Renal pelvis (tissue), 12 donors: ENCODE measurements around the gene RUBCN. TPM values are rescaled to one million over a fixed set of nuclear protein-coding genes. Genes with fewer than 3 reads are reported as not detected.

Experiments used
- DNase-seq: peaks from one replicate; pipeline ENCODE4 v3.0.0-alpha.2; 2013
- long read RNA-seq, 16 experiments: transcript quantifications; one replicate each; lab custom pipeline, GENCODE V29; 2026
- polyA plus RNA-seq, 3 donors: library from polyadenylated mRNA; unstranded; fragments of 120-200 nt; gene quantifications; one replicate each; pipeline ENCODE4 v1.2.1, GENCODE V29; 2013; ENCODE audit not compliant: insufficient read length in 3 of 3

RUBCN gene
- 10 to 100 TPM; 10.1 to 16.4 (median 14.4) TPM for polyA plus RNA-seq
- long read RNA-seq, donor 1, partial matches to known transcripts: 0 of 1 reads
- long read RNA-seq, donor 1, other reads (novel, unspliced or antisense): 0 of 1 reads
- long read RNA-seq, donor 2, partial matches to known transcripts: 0 of 1 reads
- long read RNA-seq, donor 2, other reads (novel, unspliced or antisense): 0 of 1 reads
- long read RNA-seq, donor 3, partial matches to known transcripts: 0 of 3 reads
- long read RNA-seq, donor 3, other reads (novel, unspliced or antisense): 0 of 3 reads
- long read RNA-seq, donor 4, partial matches to known transcripts: 0 of 1 reads
- long read RNA-seq, donor 4, other reads (novel, unspliced or antisense): 0 of 1 reads
- long read RNA-seq, donor 5, partial matches to known transcripts: 23 of 38 reads
- long read RNA-seq, donor 5, other reads (novel, unspliced or antisense): 15 of 38 reads
- long read RNA-seq, donor 6, partial matches to known transcripts: 0 of 3 reads
- long read RNA-seq, donor 6, other reads (novel, unspliced or antisense): 0 of 3 reads
- long read RNA-seq, donor 7, partial matches to known transcripts: 50 of 87 reads
- long read RNA-seq, donor 7, other reads (novel, unspliced or antisense): 35 of 87 reads
- long read RNA-seq, donor 8: 0 reads
- long read RNA-seq, donor 9: 0 reads
- long read RNA-seq, donor 10, partial matches to known transcripts: 0 of 1 reads
- long read RNA-seq, donor 10, other reads (novel, unspliced or antisense): 0 of 1 reads
- long read RNA-seq, donor 11, partial matches to known transcripts: 0 of 1 reads
- long read RNA-seq, donor 11, other reads (novel, unspliced or antisense): 0 of 1 reads
- long read RNA-seq, donor 12, partial matches to known transcripts: 0 of 5 reads
- long read RNA-seq, donor 12, other reads (novel, unspliced or antisense): 0 of 5 reads
- long read RNA-seq, donor 13, partial matches to known transcripts: 60 of 60 reads
- long read RNA-seq, donor 13, other reads (novel, unspliced or antisense): 0 of 60 reads
- long read RNA-seq, donor 14: 0 reads
- long read RNA-seq, donor 15: 0 reads
- long read RNA-seq, donor 16: 0 reads

DNA sequence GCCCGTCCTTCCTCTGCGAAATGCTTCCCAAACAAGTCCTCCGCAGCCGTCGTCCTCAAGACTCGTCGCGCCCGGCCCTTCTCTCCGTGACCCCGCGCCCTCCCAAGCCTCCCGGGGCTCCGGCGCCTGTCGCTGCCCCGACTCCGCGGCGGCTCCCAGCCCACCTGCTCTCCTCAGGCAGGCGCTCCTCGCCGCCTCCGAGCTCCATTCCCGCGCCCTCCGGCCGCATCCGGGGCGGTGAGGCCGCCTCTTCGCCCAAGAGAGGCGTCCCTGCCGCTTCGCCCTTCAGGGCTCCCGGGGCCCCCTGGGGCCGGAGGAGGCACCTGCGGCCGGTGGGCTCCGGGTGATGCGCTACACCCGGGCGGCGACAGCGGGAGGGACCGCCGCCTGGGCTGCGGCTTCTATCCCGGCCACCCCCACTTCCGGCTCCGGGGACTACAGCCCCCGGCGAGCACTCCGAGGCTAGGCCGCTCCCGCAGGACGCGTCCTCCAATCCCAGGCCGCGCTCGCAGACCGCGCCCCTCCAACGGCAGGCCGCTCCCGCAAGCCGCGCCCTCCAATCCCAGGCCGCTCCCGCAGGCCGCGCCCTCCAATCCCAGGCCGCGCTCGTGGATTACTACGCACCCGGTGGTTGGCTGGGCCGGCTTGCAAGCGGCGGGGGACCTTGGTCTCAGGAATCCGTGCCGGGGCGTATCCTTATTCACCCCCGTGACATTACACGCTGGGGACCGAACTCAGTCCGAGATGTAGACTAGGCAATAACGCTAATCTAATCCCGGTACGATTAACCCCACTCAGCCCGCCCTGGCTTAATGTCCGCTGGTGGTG, at the start of gene RUBCN:
Gene RUBCN (minus strand): TSS at position 414 of the 828 bp plus-strand sequence. CDS start 185 bp downstream, at position 229.
- peak; percentile 95 for DNase-seq

DNA sequence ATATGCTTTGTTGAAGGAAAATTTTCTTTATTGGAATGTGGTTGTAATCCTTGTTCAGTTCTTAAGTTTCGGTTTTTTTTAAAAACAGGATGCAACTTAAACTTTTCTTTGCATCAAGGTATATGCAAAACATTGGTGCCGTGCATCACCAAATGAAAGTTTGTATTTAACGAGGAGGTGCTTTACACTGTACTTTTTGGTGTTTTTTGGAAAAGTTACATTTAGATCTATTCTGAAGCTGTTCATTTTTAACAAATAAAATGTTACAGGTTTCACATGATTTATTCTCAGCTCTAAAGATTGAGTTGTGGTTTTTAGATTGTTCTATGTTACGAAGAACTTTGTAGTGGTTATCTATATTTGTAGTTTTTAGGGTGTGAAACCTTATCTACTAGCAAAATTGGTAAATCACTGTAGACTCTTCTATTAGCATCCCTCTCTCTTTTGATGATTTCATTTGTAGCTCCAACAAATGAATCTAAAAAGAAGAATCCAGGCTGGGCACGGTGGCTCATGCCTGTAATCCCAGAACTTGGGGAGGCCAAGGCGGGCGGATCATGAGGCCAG, 47.4 kb upstream of the RUBCN start:
- no peak for DNase-seq

DNA sequence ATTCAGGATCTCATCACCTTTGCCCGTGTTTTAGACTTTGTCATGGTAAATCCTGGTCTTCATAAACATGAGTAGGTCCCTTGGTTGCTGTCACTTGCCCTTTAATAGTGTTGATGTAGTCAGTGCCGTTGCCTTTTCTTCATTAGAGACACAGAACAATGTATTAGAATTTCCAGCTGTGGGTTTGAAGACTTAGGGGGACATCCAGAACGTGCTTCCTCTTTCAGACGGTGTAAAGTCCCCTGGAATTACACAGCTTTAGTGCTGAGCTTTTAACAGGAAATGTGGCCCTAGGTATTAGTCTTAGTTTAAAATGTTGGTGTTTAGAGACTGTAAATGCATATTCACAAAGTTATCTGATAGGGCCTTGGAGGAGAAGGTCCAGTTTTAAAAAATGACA, 45.5 kb upstream of the RUBCN start:
- no peak for DNase-seq

DNA sequence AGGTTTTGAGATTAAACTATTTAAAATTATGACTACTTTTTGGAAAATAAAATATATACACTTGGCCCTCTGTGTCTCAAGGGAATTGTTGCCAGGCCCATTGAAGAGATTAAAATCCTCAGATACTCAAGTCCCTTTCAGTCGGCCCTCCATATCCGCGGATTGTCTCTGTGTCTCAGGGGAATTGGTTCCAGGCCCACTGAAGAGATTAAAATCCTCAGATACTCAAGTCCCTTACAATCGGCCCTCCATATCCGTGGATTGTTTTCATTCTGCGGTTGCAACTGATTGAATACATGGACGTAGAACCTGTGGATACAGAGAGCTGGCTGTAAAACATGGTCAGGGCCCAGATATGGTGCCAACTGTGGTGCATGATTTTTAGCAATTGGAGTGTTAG, 38.6 kb upstream of the RUBCN start:
- no peak for DNase-seq

DNA sequence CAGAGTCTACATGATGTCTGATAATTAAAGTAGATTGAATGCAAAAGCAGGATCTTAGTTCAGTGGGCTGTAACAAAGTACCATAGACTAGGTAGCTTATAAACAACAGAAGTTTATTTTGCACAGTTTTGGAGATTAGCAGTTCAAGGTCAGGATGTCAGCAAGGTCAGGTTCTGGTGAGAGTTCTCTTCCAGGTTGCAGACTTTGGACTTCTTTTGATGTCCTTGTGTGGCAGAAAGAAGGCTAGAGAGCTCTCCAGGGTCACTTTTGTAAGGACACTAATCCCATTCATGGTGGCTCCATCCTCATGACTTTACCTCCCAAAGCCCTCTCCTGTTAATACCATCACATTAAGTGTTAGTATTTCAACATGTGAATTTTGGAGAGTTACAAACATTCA, 25.1 kb upstream of the RUBCN start:
- no peak for DNase-seq

DNA sequence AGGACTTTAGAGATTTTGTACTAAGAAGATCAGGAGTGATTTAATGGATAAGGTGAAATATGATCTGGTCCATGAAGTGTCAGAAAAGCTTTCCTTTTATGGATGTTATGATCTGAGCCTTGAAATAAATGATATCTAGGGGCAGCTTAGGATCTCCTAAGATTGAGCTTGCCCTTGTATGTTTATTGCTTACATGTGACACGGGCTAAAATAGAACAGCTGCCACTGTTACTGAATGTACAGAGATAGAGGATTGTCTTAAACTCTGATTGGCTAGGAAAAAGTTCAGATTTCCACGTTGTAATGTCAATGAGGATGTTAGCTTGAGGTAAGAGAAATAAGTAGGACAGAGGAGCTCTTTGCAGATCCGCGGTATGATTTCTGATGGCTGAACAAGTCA, 21.8 kb upstream of the RUBCN start:
- DNase-seq: no peak

DNA sequence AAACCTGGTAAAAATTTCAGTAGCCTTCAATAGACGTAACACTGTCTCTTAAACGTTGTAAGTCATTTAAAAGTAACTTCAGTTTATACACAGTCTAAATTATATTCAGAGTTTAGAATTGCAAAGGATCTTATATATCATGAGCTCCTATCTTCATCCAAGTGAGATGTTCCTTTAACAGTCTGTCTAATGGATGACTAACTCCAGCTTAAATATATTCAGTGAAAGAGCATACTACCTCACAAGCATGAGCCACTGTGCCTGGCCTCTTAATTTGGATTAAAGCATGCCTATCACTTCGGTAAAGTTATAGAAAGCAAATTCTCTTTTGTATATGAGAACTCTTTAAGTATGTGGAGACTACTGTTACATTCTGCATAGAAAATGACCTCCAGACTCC, 20.0 kb upstream of the RUBCN start:
- no peak for DNase-seq

DNA sequence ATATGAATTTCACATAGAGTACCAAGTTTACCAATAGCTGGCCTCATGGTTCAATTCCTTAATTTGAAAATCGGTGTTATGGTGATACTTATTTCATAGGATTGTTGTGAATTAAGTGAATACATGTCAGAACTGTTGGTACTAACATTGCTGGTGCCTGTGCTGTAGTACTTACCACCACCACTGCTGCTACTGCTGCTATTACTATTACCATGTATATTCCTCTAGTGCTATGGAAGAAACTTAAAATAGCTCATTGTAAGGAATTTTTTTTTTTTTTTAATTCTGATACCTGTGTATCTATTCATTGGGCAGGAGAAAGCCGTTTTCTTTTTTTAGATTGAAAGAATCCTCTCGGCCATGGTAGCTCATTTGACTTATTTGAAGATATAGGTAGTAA, 16.6 kb upstream of the RUBCN start:
- no peak for DNase-seq

DNA sequence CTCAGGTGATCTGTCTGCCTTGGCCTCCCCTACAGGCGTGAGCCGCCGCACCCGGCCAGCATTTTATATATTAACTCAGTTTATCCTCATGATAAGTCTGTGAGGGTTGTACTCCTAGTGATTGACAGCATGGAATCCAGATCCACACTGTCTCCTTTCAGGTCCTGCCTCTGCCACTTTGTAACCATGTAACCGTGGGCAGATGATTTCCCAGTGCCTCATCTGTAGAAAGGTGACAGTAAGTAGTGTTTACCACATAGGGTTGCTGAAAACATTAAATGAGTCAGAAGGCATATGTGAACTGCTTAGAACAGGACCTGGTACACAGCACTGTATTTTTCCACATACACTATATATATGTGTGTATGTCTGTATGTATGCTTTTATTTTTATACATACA, 15.4 kb upstream of the RUBCN start:
- no peak for DNase-seq

DNA sequence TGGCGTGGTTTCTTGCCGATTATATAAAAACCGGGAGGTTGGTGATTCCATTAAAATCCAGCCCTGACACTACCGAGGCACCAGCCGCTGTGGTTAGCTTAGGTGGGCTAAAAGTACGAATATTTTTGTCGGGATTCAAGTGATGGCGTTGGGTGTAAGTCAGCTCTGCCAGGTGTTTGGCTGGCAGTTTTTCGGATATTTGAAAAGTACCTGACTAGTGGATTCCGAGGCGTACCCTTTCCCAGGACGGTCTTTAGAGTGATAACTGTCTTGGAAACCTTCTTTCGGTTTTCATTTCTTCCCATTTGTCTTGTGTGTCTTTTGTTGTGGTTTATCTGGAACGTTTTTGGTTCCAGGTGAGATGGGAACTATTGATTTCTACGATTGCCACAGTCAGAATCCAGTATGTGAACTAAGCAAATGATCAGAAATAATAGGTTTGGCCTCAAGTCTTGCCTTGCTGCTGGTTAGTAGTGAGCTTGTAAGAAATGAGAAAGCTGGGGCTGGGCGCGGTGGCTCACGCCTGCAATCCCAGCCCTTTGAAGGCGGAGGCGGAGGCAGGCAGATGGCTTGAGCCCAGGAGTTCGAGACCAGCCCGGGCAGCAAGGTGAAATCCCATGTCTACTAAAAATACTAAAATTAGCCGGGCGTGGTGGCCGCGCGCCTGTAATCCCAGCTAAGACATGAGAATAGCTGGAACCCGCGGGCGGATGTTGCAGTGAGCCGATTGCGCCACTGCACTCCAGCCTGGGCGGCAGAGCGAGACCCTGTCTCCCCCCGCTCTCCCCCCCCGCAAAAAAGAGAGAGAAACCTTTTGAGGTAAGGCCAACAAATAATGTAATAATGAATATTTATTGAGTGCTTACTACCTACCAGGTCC, 14.4 kb upstream of the RUBCN start:
- DNase-seq: no peak

DNA sequence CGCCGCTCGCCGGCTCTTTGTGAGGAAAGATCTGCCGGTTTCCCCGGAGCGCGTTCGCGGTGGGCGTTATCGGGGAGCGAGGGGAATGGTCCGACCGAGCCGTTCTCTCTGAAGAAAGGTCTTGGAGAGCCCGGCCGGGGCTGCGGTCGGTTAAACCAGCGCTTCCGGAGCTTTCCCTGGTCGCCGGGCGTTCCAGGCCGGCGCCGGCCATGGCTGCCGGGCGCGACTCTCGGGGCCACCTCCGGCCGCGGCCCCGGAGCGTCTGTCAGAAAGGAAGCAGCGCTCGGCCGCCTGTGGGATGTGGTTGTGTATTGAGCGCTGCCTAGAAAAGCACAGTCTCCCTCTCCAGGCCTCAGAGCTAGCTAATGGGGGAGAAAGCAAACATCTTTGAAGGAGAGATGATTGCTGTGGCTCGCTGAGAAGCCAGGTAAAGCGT, 13.7 kb upstream of the RUBCN start:
- peak; percentile 65 for DNase-seq

DNA sequence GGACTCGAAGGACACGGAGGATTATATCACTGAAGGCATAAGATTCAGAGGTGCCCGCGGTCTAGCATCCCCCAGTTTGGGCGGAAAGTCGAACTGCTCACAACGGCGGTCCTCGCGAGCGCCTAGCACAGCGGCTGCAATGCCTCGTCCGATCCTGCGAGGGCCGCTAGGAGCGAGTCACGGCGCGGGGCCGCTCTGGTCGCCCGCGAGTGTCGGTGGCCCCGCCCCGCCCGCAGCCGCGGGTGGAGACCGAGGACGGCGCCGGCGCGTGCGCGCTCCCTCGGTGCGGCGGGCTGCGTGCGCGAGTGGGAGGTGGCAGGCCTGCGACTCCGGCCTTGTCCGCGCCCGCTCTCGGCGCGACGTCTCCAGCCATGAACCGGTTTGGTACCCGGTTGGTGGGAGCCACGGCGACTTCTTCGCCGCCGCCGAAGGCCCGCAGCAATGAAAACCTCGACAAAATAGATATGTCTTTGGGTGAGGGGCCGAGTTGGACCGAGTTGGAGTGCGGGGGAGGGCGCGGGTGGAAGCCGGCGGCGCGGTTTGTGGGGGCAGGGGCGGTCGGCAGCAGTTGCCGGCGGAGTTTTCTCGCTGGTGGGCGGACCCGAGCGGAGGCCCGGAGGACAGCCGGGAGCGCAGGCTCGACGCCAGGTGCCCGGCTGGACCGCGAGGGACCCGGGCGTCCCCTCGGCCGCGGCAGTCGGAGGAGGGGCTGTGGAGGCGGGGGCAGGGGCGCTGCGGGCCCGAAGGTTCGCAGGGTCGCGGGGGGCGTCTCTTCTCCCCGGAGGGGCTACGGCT, 13.1 kb upstream of the RUBCN start, which contains the start of gene FYTTD1:
Gene FYTTD1 (plus strand): TSS at position 283 of the 795 bp plus-strand sequence. CDS start 89 bp downstream, at position 372.
- DNase-seq: peak; percentile 86

DNA sequence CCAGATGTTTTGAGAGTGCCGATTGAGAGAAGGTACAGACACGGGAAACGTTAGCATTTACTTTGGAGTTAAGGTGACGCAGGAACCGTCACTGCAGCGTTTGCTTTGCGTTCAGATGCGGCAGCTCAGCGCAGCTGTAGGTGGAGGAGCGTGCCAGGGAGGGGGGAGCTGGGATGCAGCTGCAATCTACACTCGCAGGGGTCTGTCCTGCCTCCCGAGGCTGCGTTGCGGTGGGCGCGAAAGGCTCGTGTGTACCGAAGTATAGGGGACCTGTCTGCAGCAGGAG, 12.6 kb upstream of the RUBCN start:
- DNase-seq: no peak

DNA sequence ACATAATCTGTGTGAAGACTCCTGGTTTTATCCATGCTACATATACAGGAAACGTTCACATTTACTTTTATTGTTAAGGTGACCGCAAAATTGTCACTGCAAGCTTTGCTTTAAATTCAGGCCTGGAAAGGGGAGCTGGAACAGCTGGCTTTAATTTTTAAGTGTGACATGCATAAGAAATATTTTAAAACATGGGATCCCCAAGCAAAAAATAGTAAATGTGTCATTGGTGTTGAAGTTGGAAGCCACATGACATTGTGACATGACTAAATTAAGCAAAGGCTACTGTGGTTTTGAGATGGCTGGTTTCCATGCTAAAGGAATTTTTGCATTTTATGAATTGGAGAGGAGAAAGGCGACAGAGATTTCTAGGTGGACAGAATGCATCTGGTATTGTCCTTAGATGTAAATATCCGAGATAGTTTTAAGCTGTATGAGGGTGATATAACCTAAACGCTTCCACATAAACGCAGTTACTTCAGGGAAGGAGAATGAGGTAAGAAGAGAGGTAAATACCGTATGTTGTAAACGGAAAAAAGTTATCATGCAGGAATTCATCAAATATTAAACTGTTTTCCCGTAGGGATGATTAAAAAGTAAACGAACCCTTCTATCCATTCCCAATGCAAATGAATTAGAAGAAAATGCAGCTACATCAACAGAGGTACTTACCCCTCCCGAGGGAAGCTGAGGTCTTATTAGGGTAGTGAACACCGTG, 12.1 kb upstream of the RUBCN start:
- DNase-seq: no peak

DNA sequence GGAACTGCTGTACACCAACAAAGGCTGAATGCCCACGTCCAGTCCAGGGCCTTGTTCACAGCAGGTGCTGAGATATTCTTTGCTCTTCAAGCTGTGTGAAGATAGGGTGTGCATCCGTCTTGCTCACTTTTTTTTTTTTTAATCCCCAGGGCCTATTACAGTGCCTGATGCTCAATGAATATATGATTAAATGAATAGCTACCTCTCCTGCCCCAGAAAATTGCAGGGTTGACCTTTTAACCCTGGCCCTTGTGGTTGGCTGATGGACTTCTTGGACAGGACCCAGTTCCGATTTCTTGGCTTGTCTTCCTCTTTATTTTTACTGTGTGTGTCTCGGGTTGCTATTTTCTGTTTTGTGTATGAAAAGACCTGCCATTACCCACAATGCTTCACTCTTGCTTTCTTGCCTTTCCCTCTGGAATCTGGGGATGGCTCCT, 10.1 kb upstream of the RUBCN start:
- no peak for DNase-seq

DNA sequence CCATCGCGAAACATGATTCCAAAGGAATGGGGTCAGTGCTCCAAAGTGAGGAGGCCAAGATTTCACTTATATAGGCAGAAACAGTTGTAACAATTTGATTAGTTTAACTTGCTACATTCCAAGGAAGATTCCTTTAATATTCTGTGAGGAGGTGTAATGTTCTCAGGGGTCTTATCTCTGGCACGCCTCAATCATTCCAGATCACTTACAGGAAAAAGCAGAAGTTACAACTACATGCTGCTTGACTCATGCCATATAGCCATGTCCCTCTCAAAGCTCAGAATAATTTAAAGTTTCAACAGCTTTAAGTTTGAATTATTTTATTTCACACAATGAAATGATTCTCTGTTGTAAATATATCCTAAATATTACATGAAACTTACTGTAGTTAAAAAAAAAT, 9.5 kb upstream of the RUBCN start:
- DNase-seq: no peak

DNA sequence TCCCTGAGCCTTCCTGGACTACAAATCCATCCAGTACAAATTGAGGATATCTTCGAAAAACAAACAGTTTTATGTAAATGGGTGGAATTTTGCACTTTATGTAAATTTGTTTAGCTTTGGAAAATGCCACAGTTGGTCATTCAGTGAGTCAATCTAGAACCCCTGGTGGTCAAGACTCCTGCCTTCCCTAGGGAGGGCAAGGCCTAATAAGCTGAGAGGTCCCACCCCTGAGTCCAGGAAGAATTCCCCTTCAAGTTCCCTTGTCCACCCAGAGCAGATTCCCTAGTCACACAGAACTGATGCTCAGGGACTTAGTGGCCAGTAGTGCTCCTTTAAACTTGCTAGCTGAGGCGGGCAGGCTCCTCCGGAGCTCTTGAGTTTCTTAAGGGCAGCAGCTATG, 6.1 kb upstream of the RUBCN start:
- DNase-seq: no peak

DNA sequence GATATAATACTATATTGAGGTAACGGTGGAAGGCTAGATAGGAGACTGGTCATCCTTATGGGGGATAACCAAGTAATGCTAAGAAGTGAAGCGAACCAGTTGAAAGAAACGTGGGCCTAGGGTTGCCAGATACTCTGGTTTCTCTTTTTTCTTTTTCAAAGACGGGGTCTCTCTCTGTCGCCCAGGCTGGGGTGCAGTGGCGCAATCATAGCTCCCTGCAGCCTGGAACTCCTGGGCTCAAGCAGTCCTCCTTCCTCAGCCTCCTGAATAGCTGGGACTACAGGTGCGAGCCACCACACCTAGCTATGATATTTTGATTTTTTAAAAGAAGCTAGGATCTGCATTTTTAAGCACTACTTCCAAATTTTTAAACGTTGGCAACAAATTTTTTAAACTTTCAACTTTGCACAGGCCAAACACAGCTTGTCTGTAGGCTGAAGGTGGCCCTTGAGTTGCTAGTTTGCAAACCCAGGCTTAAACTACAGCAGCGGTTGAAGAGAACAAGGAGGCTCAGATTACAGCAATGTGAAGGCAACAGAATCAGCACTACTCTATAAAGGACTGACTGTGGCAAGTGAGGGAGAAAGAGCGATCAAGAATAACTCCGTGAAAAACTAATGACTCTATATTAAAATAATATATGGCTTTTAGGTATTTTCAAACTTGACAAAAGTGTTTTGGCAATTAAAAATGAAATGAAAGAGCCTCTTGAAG, 1.2 kb upstream of the RUBCN start:
- no peak for DNase-seq
